ENCODE measurements around the gene SDK2.

Gene SDK2

GRCh38 chr17:73424571-73424970, 219.7 kb downstream of the SDK2 start:
- no peak for DNase-seq (ENCODE audit: low read depth in 3 of 3)

GRCh38 chr17:73423806-73424205, 220.4 kb downstream of the SDK2 start:
- no peak for DNase-seq (ENCODE audit: low read depth in 3 of 3)

GRCh38 chr17:73423159-73423715, 221.0 kb downstream of the SDK2 start:
- no peak for DNase-seq (ENCODE audit: low read depth in 3 of 3)

GRCh38 chr17:73422121-73422520, 222.1 kb downstream of the SDK2 start:
- DNase-seq (ENCODE audit: low read depth in 3 of 3) = no peak

GRCh38 chr17:73420897-73421296, 223.3 kb downstream of the SDK2 start:
- DNase-seq (ENCODE audit: low read depth in 3 of 3) = no peak

GRCh38 chr17:73419881-73420280, 224.4 kb downstream of the SDK2 start:
- DNase-seq (ENCODE audit: low read depth in 3 of 3) = no peak

GRCh38 chr17:73419051-73419450, 225.2 kb downstream of the SDK2 start:
- DNase-seq (ENCODE audit: low read depth in 3 of 3) = no peak

- DNase-seq (ENCODE audit: low read depth in 3 of 3) = no peak
Measured at GRCh38 chr17:73415782-73416181, 228.5 kb downstream of the SDK2 start.

GRCh38 chr17:73414171-73414955, 229.9 kb downstream of the SDK2 start:
- DNase-seq (ENCODE audit: low read depth in 3 of 3) = no peak

GRCh38 chr17:73412914-73413313, 231.3 kb downstream of the SDK2 start:
- DNase-seq (ENCODE audit: low read depth in 3 of 3) = no peak

GRCh38 chr17:73411313-73411747, 232.9 kb downstream of the SDK2 start:
- no peak for DNase-seq (ENCODE audit: low read depth in 3 of 3)

GRCh38 chr17:73410586-73411312, 233.5 kb downstream of the SDK2 start:
- DNase-seq (ENCODE audit: low read depth in 3 of 3) = no peak

- DNase-seq (ENCODE audit: low read depth in 3 of 3) = no peak
Measured at GRCh38 chr17:73404246-73404645, 240.0 kb downstream of the SDK2 start.

GRCh38 chr17:73402466-73402865, 241.8 kb downstream of the SDK2 start:
- no peak for DNase-seq (ENCODE audit: low read depth in 3 of 3)

- no peak for DNase-seq (ENCODE audit: low read depth in 3 of 3)
Measured at GRCh38 chr17:73401911-73402310, 242.3 kb downstream of the SDK2 start.

- DNase-seq (ENCODE audit: low read depth in 3 of 3) = no peak
Measured at GRCh38 chr17:73400915-73401545, 243.2 kb downstream of the SDK2 start.

- DNase-seq (ENCODE audit: low read depth in 3 of 3) = no peak
Measured at GRCh38 chr17:73399056-73399455, 245.2 kb downstream of the SDK2 start.

- no peak for DNase-seq (ENCODE audit: low read depth in 3 of 3)
Measured at GRCh38 chr17:73397856-73398540, 246.2 kb downstream of the SDK2 start.

- DNase-seq (ENCODE audit: low read depth in 3 of 3) = no peak
Measured at GRCh38 chr17:73397278-73397826, 246.9 kb downstream of the SDK2 start.

GRCh38 chr17:73396431-73397277, 247.6 kb downstream of the SDK2 start:
- DNase-seq (ENCODE audit: low read depth in 3 of 3) = no peak

Data from stimulated activated CD4-positive, alpha-beta T cell treated with anti-CD3 and anti-CD28 coated beads, TNF-alpha, amount 100 ng/mL, for 4 hours (primary cell).